NCI-H2107 treated with DMSO at 0.1 percent for 48 hours (cell line): Measurements from ENCODE around the gene TM4SF4.
"Not testable (repeated sequence)": the region's sequence is repeated elsewhere in the genome, so short reads cannot be mapped to it uniquely, and the experiment has no call there.

Experiments used
- DNase-seq: peaks from one replicate; lab custom pipeline; 2025; ENCODE audit not compliant: unreplicated experiment; lab: John Stamatoyannopoulos, UW

The TM4SF4 gene, protein sequence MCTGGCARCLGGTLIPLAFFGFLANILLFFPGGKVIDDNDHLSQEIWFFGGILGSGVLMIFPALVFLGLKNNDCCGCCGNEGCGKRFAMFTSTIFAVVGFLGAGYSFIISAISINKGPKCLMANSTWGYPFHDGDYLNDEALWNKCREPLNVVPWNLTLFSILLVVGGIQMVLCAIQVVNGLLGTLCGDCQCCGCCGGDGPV

DNA sequence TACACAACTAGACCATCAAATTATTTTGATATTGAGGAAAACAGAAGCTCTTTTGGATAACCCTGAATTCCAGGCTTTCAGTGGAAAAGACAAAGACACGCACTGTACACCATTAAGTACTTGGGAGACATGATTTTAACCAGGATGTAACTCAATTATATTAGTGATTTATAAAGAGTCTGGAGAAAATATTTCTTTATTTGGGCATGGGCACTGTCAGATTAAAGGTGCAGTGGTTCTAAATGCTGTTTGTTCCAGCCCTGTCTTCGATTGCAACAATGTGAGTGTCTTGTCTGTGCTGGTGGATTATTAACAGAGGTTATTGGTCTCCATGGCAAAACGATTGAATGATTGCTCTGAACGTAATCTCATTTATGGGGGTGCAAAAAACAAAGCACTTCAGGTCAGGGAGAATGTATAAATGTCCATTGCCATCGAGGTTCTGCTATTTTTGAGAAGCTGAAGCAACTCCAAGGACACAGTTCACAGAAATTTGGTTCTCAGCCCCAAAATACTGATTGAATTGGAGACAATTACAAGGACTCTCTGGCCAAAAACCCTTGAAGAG, at the start of gene TM4SF4:
Gene TM4SF4, plus strand, starts transcription at position 448 of the 568 bp plus-strand sequence. CDS start 181 bp downstream, outside the sequence.
- DNase-seq = no peak

DNA sequence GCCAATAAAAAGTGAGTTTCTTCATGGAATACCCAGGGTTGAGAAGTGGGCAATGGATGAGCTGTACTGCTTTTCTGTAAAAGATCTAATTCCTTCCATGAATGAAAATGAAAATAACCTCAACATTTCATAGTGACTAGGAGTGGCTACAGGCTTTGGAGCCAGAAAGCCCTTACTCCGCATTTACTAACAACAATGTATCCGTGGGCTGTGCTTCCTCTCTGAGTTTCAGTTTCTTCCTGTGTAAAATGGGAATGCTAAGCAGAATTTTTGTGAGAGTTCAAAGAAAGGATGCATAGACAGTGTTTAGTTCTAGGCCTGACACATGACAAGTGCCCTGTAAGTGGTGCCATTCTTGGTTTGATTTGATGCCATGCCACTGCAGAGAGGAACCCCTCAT, 49.6 kb upstream of the TM4SF4 start:
- no peak for DNase-seq

DNA sequence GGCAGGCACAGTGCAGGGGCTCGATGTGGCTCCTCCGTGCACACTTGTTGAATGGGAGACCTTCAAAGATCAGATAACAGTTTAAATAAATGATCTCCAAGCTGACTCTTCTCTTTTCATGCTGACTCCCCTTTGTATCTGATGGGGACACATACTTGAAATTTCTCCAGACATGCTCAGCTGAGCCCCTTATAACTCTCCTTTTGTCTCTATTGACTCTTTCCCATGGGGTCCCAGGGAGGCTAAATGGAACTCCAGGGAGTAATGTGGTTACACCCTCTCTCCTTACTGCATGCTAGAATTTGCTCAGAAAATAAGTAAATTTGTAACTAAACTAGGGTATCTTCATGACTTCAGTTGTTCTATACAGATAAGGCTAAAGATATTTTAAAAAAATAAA, 48.2 kb upstream of the TM4SF4 start:
- no peak for DNase-seq

DNA sequence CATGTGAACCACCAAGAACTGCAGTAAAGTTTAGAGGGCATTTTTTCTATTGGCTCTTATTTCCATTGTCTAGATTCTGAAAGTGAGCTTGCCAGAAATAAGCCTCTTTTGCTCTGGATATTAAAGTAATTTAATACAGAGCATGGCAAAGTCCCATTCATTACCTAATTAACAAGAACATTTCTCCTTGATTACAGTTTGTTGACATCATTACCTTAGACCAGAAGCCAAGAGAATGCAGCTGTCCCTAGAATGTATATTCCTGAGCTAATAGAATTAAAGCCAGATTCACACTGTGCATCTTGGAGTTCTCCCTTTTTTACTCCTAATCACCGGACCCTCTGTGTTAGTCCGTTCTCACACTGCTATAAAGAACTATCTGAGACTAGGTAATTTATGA, 46.4 kb upstream of the TM4SF4 start:
- DNase-seq = no peak

DNA sequence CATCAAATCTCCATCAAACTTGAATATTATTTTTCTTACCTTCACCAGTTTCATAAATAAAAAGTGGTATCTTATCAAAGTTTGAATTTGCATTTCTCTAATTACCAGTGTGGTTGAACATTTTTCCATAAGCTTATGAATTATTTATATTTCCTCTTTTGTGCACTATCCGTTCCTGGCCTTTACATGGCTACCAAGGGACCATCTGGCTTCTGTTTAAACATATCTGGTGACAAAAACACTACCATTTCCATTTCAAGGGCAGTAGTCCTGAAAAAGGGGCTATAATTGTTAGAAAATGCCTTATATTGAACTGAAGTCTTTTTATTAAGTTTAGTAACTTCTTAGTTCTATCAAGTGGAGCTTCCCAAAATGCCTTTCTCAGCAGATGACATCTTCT, 44.3 kb upstream of the TM4SF4 start:
- no peak for DNase-seq

DNA sequence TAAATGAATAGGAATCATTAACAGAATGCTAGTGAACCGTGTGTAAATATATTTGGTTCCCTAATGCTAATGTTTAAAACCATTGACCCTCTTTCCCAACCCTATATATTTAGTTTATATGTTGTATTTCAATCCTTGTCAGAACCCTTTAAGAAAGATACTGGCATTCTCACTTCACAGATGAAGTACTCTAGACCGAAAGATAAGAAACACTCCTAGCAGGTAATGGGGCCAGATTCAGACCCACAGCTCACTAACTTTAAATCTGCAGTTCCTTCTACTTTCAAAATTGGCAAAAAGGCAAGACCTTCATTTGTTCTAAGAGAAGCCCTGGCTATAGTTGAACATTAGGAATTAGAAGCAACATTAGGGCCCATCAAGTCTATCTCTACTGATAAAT, 42.3 kb upstream of the TM4SF4 start:
- no peak for DNase-seq

DNA sequence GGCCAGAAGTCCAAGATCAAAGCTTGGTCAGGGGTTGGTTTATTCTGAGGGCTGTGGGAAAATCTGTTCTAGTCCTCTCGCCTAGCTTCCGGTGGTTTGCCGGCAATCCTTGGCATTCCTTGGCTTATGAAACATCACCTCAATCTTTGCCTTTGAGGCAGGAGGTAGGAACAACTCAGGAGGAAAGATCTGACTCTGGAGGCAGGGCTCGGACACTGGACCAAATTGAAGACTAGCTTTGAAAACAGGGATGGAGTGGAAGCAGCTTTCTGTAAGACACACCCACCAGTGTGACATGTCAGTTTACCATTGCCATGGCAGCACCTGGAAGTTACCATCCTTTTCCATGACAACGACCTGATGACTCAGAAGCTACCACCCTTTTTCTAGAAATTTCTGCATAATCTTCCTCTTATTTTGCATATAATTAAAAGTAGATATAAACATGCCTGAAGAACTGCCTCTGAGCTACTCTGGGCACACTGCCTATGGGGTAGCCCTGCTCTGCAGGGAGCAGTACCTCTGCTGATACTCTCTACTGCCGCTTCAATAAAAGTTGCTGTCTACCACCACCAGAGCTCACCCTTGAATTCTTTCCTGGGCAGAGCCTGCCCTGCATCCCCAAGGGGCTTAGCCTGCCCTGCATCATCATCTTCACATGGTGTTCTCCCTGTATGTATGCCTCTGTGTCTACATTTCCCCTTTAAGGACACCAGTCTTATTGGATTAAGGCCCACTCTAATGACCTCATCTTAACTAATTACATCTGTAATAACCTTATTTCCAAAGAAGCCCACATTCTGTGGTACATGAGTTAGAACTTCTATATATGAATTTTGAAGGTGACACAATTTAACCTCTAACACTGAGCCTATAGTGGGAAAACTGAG, 38.3 kb upstream of the TM4SF4 start:
- DNase-seq = no peak

DNA sequence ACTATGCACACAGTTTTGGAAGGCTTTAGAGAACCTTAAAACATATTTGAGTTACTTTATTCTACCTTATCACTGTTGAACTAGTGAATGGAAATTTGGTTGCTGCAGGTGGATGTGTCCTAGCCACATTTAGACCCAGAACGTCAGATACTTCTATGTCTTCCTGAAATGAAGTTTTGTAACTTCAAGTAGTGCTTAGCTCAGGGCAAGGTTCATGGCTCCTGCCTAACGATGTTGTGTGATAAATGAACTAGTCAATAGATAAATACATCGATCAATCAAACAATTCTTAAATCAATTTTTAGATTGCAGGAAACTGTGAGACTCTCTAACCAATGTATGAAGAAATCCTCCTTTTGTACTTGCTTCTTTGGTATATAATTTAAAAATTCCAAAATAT, 37.2 kb upstream of the TM4SF4 start:
- DNase-seq = no peak

DNA sequence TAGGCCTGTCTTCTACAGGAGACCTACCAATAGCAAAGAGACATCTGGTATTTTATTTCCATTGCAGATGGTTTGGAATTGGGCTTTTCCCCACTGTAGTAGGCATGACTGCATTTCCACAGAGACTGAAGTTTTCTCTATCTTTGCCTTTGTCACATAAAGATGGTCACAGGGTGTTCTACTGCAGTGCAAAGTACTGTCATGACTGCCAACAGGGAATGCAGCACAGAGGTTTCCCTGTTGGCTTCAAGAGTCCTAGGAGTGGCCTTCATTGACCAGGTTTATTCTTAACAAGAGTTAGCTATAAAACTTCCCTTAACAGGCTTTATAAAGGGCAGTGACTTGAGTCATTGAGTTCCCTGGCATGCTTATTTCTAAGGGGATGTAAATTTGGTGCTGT, 36.8 kb upstream of the TM4SF4 start:
- DNase-seq = no peak

DNA sequence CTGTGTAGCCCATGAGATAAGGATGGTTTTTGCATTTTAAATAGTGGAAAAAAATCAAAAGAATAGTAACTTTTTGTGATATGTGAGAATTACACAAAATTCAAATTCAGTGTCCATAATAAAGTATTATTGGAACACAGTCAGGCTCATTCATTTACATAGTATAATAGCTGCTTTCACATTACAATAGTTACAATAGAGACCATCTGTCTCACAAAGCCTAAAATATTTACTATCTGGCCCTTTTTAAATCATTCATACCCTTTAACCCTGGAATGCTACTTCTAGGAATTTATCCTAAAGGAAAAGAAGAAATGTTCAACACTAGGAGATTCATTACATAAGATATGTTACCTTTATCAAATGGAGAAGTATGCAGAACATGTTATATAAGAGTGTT, 35.5 kb upstream of the TM4SF4 start:
- no peak for DNase-seq

DNA sequence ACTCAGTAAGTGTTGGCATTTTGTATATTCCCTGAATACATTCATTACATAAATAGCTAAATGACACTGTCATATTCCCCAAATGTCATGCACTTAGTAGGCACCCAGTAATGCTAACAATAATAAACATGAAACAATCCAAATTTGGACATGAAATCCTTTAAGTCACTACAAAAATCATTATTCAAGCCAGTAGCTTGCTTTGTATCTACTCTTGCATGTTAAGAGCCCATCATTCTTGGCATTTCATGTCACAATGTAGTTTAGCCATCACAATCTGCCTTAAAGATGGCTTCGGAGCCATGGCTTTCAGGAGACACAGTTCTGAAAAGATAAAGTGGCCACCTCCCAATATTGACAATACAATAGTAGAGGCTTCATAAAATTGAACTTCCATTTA, 32.9 kb upstream of the TM4SF4 start:
- DNase-seq = no peak

DNA sequence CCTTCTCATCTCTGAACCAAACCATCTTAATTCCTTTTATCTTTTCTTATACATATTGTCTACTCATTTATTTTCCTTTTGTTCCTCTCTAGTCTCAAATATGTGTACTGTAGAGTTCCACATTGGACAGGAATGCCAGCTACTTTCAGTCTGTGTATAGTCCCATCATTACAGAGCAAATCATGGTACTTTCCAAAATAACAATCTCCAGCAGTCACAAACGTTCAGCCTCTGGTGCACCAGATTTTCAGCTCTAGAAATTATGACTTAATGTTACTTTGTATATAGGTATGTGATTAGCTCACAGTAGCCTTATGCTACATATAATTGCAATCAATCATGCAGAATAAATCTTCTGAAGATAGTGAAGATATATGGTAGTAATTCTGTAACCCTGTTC, 32.5 kb upstream of the TM4SF4 start:
- no peak for DNase-seq

DNA sequence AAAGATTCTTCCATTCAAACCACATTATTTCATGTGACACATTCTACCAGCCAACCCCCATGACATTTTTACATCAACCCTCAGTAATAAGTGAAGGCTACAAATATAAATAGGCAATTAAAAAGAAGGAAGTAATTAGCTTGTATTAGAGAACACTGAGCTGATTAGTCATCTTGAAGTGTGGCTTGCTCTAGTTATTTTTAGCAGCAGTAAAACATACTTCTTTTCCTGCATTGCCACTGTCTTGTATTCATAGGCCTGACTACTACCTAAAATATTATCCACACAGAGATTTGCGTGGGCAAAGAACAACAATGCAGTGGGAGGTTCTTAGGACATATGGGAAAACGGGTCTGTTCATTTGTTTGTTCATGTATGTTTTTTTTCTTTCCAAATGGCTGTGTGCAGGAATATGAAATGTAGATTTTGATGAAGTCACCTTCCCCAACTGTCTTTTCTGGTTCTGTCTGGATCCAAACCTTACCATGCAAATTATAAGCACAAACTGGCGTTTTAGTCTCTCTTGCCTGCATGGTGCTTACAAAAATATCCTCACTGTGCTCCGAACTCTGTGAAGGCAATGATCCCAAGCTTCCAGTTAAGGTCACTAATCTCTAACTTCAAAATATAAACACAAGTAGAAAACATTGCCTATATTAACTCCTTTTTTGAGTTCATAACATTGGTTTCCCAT, 31.5 kb upstream of the TM4SF4 start:
- DNase-seq = no peak

DNA sequence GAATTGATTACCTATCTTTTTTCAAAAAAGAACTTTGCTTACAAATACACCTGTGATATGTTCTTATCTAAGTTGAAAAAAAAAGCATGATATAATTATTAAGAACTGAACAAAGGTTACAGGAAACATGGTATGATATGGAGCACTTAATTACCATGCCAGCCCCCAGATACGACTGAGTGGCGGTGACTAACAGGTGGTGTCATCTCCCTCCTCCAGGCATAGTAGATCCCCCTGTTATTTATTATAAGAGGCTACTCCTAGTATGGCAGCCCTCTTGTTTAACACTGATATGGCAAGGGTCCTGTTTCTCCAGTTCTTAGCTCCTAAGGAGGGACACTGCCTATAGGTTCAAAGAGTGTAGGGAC, 31.0 kb upstream of the TM4SF4 start:
- DNase-seq = no peak

DNA sequence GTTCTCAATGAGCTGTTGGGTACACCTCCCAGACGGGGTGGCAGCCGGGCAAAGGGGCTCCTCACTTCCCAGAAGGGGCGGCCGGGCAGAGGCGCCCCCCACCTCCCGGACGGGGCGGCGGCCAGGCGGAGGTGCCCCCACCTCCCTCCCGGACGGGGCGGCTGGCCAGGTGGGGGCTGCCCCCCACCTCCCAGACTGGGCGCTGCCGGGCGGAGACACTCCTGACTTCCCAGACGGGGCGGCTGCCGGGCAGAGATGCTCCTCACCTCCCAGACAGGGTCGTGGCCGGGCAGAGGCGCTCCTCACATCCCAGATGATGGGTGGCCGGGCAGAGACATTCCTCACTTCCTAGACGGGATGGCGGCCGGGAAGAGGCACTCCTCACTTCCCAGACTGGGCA, 29.6 kb upstream of the TM4SF4 start:
- DNase-seq = not testable (repeated sequence)

DNA sequence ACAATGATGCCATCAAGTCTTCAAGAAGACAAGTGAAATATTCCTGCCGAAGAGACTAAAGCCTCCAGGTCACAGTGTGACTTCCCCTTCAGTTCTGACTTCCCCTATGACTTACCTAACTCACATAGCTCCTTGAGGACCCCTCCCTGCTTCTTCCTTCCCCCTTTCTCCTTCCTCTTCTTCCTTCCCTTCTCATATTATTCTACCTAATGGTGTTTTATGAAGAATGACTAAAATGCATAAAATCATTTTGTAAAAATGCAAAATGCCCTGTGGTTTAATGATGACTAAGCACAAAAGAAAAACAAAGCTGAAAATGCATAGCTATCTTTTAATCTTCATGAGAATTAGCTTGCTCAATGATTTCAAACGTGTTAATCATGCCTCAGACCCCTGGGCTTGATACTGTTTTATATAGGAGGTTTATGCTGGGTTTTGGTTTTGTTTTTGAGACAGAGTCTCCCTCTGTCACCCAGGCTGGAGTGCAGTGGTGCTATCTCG, 26.1 kb upstream of the TM4SF4 start:
- no peak for DNase-seq

DNA sequence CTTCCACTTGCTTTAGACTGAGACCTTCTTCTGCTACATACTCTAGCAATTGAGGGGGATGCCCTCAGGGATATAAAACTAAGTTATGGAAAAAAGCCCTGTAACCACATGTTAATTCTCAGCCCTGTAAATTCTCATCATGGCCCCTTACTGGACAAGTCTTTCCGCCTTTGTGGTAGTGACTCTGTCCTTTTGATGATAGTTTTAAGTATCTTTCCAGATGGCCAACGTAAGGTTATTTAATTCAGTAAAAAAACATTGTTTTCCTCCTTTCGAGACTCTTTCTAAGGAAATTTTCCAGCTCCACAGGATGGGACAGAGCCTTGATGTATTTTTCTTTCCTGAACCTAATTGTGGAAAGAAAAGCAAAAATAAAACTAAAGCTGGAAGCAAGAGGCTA, 25.3 kb upstream of the TM4SF4 start:
- DNase-seq = no peak

DNA sequence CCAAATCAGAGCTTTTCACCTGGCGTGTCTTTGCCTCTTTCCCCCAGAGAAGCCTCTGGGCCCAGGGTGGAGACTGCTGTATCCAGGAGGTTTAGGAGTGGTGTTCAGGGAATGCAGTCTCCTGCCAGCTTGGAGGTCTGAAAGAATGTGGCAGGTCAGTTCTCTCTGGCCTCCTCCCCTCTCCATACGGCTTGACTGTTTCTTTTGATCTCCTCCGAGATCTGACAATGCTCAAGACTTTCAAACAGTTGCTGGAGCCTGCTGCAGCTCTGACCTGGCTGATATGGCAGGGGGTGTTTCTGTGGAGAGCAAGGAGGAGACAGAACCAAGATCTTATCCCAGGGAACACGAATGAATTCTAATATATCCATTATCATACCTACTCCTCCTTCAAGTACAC, 24.7 kb upstream of the TM4SF4 start:
- DNase-seq = no peak

DNA sequence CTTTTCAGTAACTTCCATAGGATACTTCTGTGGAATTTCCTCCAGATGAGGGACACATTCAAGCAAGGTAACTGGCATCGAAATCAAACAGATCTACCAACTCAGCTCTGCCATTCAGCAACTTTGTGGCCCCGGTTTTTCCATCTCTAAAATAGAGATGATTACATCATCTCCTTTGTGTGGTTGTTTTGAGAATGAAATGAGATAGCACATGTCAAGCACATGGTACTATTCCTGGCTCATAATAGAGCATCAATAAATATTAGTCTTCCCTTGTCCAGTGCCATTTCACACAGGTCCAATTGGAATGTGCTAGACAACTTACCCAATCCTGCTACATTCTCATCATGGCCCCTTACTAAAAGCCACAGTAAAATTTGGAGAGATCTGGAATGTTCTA, 24.2 kb upstream of the TM4SF4 start:
- DNase-seq = no peak

DNA sequence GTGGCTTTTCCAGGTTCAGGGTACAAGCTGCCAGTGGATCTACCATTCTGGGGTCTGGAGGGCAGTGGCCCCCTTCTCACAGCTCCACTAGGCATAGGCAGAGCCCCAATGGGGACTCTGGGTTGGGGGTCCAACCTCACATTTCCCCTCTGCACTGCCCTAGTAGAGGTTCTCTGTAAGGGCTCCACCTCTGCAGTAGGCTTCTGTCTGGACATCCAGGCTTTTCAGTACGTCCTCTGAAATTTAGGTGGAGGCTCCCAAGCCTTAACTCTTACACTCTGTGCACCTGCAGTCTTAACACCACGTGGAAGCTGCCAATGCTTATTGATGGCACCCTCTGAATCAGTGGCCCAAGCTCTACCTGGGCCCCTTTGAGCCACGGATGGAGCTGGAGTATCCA, 22.5 kb upstream of the TM4SF4 start:
- DNase-seq = no peak

DNA sequence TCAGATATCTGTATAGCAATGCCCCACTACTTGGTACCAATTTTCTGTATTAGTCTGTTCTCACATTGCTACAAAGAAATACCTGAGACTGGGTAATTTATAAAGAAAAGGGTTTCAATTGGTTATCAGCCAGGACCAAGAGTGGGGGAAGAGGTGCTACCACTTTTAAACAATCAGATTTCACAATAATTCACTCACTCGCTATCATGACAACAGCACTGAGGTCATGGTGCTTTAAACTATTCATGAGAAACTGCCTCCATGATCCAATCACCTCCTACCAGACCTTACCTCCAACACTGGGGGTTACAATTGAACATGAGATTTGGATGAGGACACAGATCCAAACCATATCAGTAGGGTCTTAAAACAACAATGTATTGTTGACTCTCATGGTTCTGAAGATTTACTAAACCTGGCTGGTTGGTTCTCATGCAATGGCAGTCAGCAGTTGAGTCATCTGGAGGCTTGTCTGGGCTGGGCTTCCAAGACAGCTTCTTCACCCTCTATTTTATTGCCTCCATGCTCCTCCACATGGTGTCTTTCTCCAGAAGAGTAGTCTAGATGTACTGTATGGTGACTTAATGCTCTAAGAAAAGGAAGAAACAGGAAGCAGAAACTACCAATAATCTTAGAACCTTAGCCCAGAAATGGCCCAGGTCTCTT, 21.2 kb upstream of the TM4SF4 start:
- DNase-seq = no peak
